SK-N-SH treated with all-trans-retinoic acid at 6 μM for 48 hours (cell line): Measurements from ENCODE around the gene POU2F3.

Experiments
- CREB5 ChIP-seq: fragments of 250-450 bp; sonication (Bioruptor Pico); IDR thresholded peaks from 2 replicates; pipeline ENCODE4 v1.5.1; 2020; ENCODE audit warnings: low read depth, mild to moderate bottlenecking, moderate library complexity
- GLIS3 ChIP-seq: fragments of 250-450 bp; sonication (Bioruptor Pico); IDR thresholded peaks from 2 replicates; pipeline ENCODE4 v1.5.0; 2020; ENCODE audit warnings: mild to moderate bottlenecking, moderate library complexity
- POU6F1 ChIP-seq: fragments of 250-450 bp; sonication (Bioruptor Pico); IDR thresholded peaks from 2 replicates; pipeline ENCODE4 v1.8.0; 2021; ENCODE audit warnings: low read depth, mild to moderate bottlenecking, moderate library complexity, borderline replicate concordance
- PPARA ChIP-seq: fragments of 250-450 bp; sonication (Bioruptor Pico); IDR thresholded peaks from 2 replicates; pipeline ENCODE4 v1.5.0; 2020; ENCODE audit warnings: mild to moderate bottlenecking, borderline replicate concordance
- TCF4 ChIP-seq: fragments of 250-450 bp; sonication (Bioruptor Pico); IDR thresholded peaks from 2 replicates; pipeline ENCODE4 v1.8.0; 2021; ENCODE audit warnings: mild to moderate bottlenecking, moderate library complexity, borderline replicate concordance
- ZFP30 ChIP-seq: fragments of 450-650 bp; formaldehyde crosslinking; IDR thresholded peaks from 2 replicates; pipeline ENCODE4 v1.5.0; 2022; ENCODE audit warnings: mild to moderate bottlenecking, moderate library complexity
- ZNF70 ChIP-seq: fragments of 450-650 bp; formaldehyde crosslinking; IDR thresholded peaks from 2 replicates; pipeline ENCODE4 v1.5.0; 2020; ENCODE audit warnings: mild to moderate bottlenecking, moderate library complexity

- TF ChIP-seq PPARA (CRISPR knock-in tag) (no peak), ZNF70 (CRISPR knock-in tag) (no peak), TCF4 (CRISPR knock-in tag) (no peak), CREB5 (CRISPR knock-in tag) (no peak), GLIS3 (CRISPR knock-in tag) (no peak), ZFP30 (no peak), POU6F1 (no peak)
These were observed 104.5 kb downstream of the POU2F3 start for GRCh38 chr11:120344302-120345004.
